RWPE2 (cell line): ENCODE results near the gene AGBL4.

ENCODE experiments used
- ATAC-seq: fragments of 200-7000 bp; cut with Tn5 transposase; 3 replicates; pipeline ENCODE4 v1.9.1; 2021; ENCODE audit warnings: low read depth
- DNase-seq: peaks from one replicate; pipeline ENCODE4 v3.0.0-alpha.2; 2020; ENCODE audit warnings: low spot score
- H3K27ac ChIP-seq: fragments of 450-650 bp; 2 replicates; pipeline ENCODE4 v1.5.1; 2017; ENCODE audit warnings: mild to moderate bottlenecking; ENCODE audit not compliant: poor library complexity, severe bottlenecking
- H3K27me3 ChIP-seq: fragments of 250-450 bp; sonication (Bioruptor Pico); 2 replicates; pipeline ENCODE4 v1.5.1; 2021; ENCODE audit warnings: mild to moderate bottlenecking, moderate library complexity; ENCODE audit not compliant: insufficient read depth, poor library complexity, severe bottlenecking
- H3K36me3 ChIP-seq: fragments of 250-450 bp; sonication (Bioruptor Pico); 2 replicates; pipeline ENCODE4 v1.5.1; 2020; ENCODE audit warnings: low read depth, mild to moderate bottlenecking, moderate library complexity
- H3K4me1 ChIP-seq: fragments of 250-450 bp; sonication (Bioruptor Pico); 2 replicates; pipeline ENCODE4 v1.5.1; 2021; ENCODE audit warnings: mild to moderate bottlenecking, moderate library complexity; ENCODE audit not compliant: insufficient read depth, poor library complexity, severe bottlenecking
- H3K4me3 ChIP-seq: fragments of 250-450 bp; sonication (Bioruptor Pico); 2 replicates; pipeline ENCODE4 v1.5.1; 2021; ENCODE audit warnings: mild to moderate bottlenecking, moderate library complexity; ENCODE audit not compliant: severe bottlenecking
- H3K9me3 ChIP-seq: fragments of 250-450 bp; sonication (Bioruptor Pico); 2 replicates; pipeline ENCODE4 v1.5.1; 2021; ENCODE audit warnings: mild to moderate bottlenecking, moderate library complexity; ENCODE audit not compliant: severe bottlenecking
- TF ChIP-seq, protein P1 (sequence below): fragments of 450-650 bp; IDR thresholded peaks from one replicate; pipeline ENCODE4 v1.5.1; 2017; ENCODE audit warnings: mild to moderate bottlenecking, moderate library complexity; ENCODE audit not compliant: poor library complexity, severe bottlenecking

The AGBL4 gene

DNA sequence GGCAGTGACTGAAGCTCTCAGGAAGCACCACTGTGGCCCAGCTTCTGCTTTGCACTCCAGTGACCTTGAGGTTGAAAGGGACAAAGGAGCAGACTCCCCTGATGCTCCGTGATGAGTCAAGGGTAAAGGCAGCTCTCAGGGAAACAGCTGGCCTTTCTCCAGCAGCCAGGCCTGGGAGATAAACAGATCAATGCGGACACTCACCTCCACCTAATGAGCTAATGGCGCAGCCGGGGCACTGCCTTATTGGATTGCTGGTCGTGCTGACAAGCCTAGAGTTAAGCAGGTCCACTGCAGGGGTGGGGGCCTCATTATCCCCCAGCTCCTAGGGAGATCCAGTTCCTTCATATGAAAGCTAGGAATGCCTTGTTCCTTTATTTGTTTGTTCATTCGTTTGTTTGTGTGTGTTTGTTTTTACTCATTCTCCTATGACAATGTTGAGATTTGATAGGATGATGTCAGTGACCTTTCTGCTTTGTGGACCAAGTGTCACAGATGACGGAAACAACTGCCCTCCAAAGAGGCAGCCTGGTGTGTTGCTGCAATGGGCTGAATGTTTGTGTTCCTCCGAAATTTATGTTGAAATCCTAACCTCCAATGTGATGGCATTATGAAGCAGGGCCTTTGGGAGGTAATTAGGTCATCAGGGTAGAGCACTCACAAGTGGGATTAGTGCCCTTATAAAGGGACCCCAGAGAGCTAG is 1105.7 kb downstream of the AGBL4 start:
- no peaks in the 10 kb centered on the region for H3K4me1 ChIP-seq
- ATAC-seq (no peak), DNase-seq (no peak)
- no peak overlapping the region for H3K27ac ChIP-seq
- TF ChIP-seq, protein P1, sequence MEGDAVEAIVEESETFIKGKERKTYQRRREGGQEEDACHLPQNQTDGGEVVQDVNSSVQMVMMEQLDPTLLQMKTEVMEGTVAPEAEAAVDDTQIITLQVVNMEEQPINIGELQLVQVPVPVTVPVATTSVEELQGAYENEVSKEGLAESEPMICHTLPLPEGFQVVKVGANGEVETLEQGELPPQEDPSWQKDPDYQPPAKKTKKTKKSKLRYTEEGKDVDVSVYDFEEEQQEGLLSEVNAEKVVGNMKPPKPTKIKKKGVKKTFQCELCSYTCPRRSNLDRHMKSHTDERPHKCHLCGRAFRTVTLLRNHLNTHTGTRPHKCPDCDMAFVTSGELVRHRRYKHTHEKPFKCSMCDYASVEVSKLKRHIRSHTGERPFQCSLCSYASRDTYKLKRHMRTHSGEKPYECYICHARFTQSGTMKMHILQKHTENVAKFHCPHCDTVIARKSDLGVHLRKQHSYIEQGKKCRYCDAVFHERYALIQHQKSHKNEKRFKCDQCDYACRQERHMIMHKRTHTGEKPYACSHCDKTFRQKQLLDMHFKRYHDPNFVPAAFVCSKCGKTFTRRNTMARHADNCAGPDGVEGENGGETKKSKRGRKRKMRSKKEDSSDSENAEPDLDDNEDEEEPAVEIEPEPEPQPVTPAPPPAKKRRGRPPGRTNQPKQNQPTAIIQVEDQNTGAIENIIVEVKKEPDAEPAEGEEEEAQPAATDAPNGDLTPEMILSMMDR: no peak
- no peaks in the 10 kb centered on the region for H3K36me3 ChIP-seq
- no peaks in the 10 kb centered on the region for H3K27me3 ChIP-seq
- H3K4me3 ChIP-seq: no peak overlapping the region
- H3K9me3 ChIP-seq: no peaks in the 10 kb centered on the region

DNA sequence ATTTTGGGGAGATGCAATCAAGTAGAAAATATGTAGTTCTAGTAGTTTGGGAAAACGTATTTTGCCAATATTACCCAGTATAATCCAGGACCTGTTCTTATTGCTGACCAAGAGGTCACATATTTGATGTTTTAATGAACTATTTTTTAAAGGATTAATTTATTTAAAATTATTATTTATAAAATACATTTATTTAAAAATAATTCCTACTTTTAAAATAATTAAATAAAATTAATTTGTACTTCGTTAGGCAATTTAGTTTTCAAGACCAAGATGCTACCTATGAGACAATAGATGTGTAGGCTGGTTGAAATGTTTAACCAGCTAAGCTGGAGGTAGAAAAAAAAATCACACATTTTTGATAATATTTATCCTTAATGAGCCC is 1106.7 kb downstream of the AGBL4 start:
- ATAC-seq: no peak
- Histone ChIP-seq H3K4me3 (no peak overlapping the region), H3K4me1 (no peaks in the 10 kb centered on the region), H3K9me3 (no peaks in the 10 kb centered on the region), H3K27me3 (no peaks in the 10 kb centered on the region), H3K36me3 (no peaks in the 10 kb centered on the region), H3K27ac (no peak overlapping the region)
- TF ChIP-seq, protein P1: no peak
- no peak for DNase-seq

DNA sequence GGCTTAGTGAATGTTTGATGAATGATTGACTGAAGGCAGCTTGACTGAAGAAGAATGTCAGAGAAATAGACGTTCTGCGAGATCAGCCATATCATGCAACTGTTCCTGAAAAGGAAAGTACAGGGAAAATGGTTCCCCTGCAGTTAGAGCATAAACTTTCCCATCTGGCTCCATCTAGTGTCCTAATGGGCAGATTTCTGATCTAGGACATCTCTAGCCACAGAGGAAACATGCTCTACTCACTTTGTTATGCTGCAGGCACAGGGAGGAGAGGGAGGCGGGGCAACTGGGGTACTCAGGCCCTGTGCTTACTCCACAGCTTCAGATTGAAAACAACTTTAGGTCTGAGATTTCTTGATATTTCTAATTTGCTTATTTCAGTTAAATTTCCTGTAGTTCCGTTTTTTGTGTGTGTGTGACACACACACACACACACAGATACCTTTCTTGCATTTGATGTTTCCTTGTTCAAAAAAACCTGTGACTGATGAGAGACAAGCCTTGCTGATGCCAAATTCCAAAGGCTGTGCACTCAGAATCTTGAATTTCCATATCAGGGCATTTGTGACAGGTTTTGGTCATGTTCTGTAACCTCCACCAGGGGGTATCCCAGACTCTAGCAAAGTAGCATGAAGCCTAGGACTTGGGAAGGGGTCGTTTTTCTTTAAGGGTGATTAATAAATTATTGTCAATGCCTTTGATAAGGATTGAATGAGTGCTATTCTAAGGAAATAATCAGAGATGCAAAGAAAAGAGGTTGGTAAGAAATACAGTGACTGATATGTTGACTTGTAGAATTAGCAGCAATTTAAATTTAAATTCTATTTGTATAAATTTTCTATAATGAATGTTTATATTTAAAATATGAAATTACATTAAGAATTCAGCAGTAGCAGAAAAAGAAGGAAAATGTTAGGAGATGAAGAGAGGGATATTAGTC is 1107.4 kb downstream of the AGBL4 start:
- Histone ChIP-seq H3K36me3 (no peaks in the 10 kb centered on the region), H3K27ac (no peak overlapping the region), H3K9me3 (no peaks in the 10 kb centered on the region), H3K27me3 (no peaks in the 10 kb centered on the region), H3K4me1 (no peaks in the 10 kb centered on the region), H3K4me3 (no peak overlapping the region)
- TF ChIP-seq, protein P1: peak; percentile 56
- peak; percentile 87 for ATAC-seq
- no peak for DNase-seq

DNA sequence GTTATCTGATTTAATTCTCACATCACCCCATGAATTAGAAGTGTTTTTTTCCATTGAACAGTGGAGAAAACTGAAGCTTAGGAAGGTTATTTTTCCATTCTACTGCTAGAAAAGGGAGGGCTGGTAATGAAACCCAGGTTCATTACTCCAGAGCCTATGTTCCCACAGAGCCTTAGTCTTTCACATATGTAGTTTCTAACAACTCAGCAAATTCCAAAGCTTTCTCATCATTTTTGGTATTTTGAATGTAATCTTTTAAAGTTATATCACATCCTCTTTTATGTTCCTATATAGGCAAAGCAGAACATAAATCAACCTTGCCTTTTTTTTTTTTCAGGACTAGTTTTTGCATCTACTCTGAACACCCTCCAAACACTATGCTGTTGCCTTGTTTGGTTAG is 1115.1 kb downstream of the AGBL4 start:
- H3K36me3 ChIP-seq: no peaks in the 10 kb centered on the region
- DNase-seq (no peak), ATAC-seq (no peak)
- no peaks in the 10 kb centered on the region for H3K27me3 ChIP-seq
- no peak overlapping the region for H3K4me3 ChIP-seq
- TF ChIP-seq, protein P1: no peak
- no peak overlapping the region for H3K27ac ChIP-seq
- no peaks in the 10 kb centered on the region for H3K9me3 ChIP-seq
- no peaks in the 10 kb centered on the region for H3K4me1 ChIP-seq
